GM19035 (cell line): Measurements from ENCODE around the gene TSTD1.
A peak's percentile ranks its signal among the peaks of the same experiment; 100 is the strongest.
"Not testable (repeated sequence)": the region's sequence is repeated elsewhere in the genome, so short reads cannot be mapped to it uniquely, and the experiment has no call there.

ENCODE experiments used
- ATAC-seq: cut with Tn5 transposase; IDR thresholded peaks from one replicate; pipeline ENCODE4 v1.9.1; 2021; ENCODE audit not compliant: unreplicated experiment

TSTD1 gene

DNA sequence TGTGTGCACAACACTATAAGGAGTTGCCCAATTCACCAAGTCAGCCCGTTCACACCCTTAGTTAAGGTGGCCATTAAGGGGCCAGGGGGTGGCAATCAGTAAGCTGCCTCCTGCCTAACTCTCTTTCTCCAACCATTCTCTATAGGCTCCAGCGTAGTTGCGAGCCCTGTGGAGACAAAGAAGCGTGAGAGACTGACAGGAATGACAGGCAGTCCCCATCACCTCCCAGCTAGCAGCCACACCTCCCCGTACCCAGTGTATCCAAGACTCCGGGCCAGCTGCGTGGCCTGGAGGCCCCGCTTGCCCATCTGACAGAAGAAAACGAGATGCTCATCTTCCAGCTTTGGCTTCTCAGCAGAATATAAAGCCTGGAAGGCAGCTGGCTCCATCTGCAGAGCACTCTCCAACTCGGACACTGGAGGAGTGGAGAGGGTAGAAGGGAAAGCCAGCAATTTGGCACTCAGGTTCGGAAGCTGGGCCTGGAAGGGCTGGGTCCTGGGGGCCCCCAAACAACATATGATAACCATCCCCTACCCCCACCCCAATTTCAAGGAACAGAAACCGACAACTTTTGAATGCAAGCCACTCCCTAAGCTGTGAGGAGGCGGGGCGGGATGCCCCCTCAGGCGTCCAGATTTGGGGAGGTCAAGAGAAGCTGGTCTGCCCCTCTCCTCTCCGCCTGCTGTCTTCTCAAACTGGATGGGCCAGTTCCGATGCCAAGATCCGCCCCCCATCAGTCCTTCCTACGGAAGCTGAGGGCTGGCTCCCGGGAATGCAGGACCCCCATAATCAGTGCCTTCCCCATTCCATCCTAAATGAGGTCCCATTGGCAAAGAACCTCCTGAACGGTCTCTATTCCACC lies 872 bp downstream of the TSTD1 start:
- no peak for ATAC-seq

DNA sequence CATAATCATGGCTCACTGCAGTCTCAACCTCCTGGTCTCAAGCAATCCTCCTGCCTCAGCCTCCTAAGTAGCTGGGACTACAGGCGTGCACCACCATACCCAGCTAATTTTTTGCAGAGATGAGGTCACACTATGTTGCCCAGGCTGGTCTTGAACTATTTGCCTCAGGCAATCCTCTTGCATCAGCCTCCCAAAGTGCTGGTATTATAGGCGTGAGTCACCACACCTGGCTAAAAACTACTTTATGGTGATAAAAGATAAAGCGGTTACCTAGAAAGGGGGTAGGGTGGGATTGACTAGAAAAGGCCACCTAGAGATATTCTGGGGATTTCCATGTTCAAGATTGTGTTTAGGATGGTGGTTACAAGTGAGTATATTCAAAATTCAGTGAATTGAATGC lies 5.0 kb downstream of the TSTD1 start:
- ATAC-seq, result no peak

DNA sequence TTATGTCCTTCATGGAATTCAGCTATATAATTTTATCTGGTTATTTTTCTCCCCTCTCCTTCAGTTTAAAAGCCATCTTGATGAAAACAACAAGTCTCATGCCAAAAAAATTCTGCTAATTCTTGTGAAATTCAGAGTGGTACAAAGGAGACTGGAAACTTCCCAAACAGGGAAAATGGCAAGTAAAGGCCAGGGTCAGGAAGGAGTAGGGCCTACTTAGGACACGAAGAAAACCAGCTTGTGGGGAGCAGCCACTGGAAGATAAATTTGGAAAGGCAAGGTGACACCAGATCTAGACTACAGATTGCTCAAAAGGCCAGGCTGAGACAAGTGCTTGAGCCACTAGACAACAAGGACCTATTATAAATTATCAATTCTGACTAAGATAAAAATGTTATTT lies 6.4 kb downstream of the TSTD1 start:
- ATAC-seq, result no peak

DNA sequence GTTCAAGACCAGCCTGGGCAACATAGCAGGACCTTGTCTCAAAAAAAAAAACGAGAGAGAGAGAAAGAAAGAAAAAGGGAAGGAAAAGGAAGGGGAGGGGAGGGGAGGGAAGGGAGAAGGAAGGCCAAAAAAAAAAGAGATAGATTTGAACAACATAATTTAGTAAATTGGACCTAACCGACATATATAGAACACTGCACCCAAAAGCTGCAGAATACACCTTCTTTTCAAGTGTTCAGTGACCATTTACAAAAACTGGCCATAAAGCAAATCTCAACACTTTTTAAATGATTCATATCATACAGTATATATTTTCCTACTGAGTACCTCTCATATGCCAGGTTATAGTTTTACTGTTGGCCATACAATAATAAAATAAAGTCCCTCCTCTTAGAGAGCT lies 6.9 kb downstream of the TSTD1 start:
- ATAC-seq, result no peak

DNA sequence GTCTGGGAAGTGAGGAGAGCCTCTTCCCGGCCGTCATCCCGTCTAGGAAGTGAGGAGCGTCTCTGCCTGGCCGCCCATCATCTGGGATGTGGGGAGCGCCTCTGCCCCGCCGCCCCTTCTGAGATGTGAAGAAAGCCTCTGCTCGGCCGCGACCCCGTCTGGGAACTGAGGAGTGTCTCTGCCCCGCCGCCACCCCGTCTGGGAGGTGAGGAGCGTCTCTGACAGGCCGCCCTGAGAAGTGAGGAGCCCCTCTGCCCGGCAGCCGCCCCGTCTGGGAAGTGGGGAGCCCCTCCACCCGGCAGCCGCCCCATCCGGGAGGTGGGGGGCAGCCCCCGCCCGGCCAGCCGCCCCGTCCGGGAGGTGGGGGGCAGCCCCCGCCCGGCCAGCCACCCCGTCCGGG lies 9.3 kb downstream of the TSTD1 start:
- not testable (repeated sequence) for ATAC-seq

DNA sequence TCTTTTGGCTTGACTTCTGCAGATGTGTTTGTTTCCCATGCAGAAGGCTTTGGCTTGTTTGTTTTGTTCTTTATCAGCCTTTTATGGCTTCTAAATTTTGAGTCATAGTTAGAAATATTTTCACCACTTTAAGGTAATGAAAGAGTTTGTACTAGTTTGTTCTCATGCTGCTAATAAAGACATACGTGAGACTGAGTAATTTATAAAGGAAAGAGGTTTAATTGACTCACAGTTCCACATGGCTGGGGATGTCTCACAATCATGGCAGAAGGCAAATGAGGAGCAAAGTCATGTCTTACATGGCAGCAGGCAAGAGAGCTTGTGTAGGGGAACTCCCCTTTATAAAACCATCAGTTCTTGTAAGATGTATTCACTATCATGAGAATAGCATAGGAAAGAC lies 11.8 kb downstream of the TSTD1 start:
- not testable (repeated sequence) for ATAC-seq

DNA sequence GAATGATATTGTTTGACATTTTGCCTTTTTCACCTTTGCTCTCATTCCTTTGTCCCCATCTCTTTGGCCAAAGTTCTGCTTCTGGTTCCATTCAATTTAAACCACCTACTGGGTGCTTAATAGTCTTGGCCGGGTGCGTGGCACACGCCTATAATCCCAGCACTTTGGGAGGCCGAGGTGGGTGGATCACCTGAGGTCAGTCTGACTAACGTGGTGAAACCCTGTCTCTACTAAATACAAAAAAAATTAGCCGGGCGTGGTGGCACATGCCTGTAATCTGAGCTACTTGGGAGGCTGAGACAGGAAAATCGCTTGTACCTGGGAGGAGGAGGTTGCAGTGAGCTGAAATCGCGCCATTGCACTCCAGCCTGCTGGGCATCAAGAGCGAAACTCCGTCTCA lies 16.3 kb downstream of the TSTD1 start:
- ATAC-seq, result not testable (repeated sequence)

DNA sequence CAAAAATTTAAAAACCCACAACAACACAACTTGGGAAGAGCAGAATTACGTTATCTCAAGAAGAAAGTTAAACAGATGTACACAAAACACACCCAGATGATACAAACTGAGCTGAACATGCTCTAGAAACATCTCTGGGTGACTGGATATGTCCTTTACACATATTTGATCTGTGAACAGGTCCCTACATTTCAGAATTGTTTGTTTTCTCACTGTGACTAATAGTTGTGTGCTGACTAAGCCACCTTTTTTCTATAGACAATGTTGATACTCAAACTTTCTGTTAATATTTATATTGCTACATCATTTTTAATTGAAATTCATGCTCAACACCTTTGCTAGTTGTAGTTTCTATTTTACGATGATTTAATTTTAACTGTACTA lies 16.8 kb downstream of the TSTD1 start:
- ATAC-seq, result no peak

DNA sequence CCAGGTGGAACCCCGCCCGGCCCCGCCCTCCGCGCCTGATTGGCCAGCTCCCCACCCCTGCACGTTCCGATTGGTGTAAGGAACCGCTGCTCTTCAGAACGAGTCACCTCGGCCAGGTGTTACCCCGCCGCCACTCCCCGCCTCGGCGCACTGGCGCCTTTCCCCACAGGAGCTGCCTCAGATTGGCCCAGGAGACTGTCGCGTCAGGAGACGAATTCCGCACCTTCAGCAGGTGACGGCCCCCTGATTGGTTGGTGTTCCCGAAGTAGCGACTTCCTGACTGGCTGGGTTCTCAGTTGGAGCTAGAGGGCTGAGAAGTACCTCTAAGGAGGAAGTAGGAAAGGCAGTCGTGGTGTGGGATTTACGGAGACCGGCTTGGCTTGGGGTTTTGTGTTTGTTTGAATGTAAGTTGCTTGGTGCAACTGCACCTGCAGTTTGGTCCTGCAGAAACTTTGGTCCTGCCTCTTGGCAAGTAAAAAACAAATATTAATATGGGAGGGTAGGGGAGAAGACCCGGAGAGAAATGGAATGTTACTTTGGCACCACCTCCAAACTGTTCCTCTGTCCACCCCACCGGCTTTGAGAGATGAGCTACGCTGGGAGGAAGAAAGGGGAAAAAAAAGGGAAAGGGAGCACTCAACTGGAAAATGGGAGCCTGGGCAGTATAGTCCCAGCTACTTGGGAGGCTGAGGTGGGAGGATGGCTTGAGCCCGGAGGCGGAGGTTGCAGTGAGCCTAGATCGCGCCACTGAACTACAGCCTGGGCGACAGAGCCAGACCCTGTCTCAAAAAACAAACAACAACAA lies 17.4 kb downstream of the TSTD1 start:
- peak; percentile 92 for ATAC-seq

DNA sequence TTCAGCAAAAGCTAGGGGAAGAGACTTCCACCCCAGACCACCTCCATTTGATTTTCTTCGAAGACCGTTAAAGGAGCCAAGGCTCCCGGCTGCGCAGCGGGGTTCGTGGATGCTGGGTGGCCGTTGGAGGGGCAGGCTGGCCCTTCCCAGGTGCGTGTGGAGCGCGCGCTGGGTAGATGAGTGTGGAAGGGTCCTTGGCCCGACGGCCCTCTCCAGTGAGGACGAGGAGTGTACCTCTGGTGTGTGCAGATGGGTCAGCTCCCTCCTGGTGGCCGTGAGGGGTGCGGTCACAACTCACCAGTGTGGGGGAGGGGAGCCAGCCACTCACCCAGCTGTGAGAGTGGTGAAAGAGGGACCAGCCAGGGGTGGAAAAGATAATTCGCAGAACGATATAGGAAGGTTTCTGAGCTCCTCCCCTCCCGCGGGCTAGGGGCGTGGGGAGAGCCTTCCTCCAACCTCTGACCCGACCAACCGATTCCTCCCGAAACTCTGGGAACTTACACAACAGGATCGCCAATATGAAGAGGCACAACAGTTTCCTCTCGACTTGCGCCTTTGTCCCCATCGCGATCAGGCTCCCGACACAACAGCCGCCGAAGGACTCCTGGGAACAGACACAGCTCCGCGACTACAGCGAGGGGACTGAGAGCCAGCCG lies 18.1 kb downstream of the TSTD1 start, which contains the start of gene F11R:
Gene F11R, minus strand, starts transcription at position 644 of the 656 bp plus-strand sequence. Its CDS starts 79 bp downstream, at position 565.
- peak; percentile 45 for ATAC-seq

DNA sequence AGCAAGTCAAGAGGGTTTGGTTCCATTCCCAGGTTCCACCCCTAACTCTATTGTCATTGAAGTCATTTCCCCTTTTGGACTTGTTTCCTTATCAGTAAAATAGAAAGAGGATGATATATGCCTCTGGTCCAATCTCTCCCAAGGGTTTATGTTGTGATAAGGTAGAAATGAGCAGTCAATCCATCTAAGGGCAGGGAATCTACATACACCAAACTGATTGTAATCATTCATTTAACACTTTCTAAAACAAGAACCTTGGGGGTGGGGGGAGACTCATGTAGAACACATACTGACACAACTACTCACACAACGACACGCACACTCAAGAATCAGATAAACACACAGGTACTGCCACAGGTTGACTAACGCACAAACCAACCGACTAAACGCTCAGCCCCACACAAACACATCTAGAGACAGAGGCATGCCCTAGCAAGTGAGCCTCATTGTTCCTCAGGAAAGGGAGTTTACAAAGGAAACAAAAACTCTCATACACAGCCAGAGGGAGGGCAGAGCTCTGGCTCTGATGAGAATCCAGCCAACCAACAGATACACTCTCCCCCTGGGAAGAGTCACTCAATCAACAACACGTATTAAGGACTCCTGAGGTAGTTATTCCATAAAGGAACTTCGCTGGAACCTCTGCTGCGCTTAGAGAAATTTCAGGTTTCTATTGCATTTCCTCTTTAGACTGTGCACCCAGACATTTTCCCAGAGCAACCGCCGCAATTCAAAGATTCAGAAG lies 18.8 kb downstream of the TSTD1 start:
- ATAC-seq, result no peak

DNA sequence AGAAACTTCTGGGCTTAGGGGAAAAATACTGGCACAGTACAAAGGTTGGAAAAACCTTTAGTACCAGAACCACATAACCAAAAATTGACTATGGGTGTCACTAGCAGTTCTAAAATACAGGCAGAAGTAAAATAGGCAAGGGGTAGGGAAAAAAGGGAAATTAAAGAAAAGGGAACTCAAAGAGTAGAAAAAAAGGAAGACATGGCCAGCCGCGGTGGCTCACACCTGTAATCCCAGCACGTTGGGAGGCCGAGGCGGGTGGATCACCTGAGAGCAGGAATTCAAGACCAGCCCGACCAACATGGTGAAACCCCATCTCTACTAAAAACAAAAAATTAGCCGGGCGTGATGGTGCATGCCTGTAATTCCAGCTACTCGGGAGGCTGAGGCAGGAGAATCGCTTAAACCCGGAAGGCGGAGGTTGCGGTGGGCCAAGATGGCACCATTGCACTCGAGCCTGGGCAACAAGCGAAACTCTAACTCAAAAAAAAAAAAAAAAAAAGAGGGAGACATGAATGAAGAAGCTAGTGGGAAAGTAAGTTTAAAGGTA lies 19.6 kb downstream of the TSTD1 start:
- ATAC-seq, result not testable (repeated sequence)

DNA sequence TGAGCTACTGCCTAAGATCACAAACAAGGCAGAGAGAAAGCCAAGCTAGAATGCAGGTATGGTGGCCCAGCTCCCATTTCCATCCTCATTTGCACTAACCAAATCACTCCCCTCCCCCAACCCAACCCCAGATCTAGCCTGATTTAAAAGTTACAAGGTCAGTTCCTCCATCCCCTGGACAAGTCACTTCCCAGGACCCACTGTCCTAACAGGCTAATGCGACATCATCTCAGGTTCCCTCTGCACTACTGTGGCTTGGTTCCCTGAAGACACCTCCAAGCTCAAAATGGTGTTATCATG lies 20.2 kb downstream of the TSTD1 start:
- ATAC-seq, result no peak

DNA sequence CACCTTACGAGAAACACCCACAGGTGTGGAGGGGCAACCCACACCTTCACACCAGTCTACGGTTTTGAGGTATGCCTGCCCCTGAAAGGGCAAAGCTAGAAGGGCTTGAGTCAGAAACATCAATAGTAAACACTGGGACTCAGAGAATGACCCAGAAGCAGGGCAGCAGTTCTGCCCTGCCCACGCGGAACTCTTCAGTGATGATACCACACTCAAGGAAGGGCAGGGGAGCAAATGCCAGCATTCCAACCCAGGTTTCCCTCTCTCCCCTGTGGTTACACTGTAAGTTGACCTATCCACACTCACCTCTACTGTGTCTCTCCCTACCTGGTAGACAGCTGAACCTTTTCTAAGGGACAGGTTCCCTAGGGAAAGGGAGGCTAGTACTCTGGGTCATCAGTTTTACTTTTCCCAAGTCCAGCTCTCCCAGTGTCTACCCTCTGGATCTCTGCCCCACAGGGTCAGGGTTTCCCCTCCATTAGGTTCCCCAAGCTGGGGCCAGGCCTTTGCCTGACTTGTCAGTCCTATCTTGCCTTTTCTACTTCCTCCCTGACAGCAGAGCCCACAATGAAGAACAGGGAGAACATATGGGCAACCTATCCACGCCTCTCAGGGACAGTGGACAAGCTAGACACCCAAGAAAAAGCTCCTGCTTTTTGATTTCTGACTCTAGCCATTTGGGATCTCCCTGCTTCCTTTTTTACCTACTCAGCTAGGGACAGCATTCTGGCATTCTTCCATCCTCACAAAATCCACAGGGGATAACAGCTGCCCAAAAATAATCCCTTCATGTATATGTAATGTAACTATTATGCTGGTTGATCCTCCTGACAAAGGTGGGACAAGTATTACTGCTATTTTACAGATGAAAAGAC lies 20.8 kb downstream of the TSTD1 start:
- ATAC-seq, result no peak

DNA sequence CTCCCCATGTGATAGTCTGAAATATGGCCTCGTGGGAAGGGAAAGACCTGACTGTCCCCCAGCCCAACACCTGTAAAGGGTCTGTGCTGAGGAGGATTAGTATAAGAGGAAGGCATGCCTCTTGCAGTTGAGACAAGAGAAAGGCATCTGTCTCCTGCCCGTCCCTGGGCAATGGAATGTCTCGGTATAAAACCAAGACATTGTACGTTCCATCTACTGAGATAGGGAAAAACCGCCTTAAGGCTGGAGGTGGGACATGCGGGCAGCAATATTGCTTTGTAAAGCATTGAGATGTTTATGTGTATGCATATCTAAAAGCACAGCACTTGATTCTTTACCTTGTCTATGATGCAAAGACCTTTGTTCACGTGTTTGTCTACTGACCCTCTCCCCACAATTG lies 21.6 kb downstream of the TSTD1 start:
- not testable (repeated sequence) for ATAC-seq

DNA sequence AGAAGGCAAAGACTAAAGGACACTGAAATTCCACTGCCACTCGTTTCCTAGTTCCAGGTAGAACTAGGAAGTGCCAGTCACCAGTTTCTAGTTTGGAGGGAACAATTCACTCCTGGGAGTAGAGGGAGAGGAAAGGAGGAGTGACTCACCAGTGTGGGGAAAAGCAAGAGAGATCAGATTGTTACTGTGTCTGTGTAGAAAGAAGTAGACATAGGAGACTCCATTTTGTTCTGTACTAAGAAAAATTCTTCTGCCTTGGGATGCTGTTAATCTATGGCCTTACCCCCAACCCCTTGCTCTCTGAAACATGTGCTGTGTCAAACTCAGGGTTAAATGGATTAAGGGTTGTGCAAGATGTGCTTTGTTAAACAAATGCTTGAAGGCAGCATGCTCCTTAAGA lies 22.1 kb downstream of the TSTD1 start:
- not testable (repeated sequence) for ATAC-seq

DNA sequence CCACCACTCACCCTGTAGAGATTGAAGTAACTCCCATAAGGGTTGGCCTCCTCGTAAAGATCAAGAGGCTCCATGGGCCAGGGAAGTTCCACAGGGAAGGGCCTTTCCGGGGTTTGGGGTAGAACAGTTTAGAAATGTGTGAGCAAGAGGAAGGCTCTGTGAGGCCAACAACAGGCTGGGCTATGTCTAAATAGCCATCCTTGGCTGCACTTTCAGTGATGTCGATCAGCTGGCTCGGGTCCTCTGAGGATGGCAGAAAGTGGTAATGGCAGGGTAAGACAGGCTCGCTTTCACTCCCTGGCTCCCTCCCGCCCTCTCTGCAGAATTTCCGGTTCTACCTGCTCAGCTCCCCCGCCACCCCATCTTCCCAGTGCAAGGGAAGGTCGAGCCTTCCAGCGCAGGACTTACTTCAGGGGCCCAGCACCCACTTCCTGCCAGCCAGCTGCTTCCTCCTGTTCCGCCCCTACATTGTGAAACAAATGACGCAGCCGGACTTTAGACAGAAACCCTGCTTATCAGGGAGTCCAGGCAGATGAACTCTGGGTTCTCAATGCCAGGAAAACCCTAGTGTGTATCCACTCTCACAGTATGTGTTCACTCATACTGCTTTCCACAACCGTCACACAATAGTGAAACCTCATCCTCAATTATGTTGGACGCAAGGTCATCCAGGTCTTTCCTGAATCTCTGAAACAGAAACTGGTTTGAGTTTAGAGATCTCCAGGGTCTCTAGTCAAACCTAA lies 25.1 kb downstream of the TSTD1 start:
- ATAC-seq, result peak; percentile 88

DNA sequence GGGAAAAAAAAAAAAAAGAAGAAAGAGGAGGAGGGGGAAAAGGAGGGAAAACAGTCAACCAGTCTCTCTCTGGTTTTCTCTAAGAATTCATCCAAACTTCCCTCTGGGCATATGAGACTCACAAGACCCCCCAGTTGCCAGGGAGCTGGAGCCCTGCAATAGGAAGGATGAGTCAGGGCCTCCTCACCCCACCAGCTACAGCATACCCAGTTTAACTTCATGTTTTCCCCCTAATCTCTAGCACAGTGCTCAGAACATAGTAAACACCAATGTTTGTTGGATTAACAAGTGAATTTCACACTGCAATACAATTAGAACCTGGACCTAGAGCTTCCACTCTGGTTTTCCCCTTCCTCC lies 25.7 kb downstream of the TSTD1 start:
- ATAC-seq, result no peak

DNA sequence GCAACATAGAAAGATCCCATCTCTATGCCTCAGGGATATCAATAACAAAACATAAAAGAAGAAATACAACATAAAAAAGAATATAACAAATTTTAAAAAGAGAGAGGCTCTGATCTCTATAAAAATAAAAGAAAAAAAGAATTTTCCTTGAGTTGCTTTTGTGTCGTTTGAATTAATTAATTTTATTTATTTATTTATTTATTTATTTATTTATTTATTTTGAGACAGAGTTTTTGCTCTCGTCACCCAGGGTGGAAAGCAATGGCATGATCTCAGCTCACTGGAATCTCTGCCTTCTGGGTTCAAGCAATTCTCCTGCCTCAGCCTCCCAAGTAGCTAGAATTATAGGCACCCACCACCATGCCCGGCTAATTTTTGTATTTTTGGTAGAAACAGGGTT lies 26.3 kb downstream of the TSTD1 start:
- ATAC-seq, result no peak
